Measurements from ENCODE around the gene CCNI.
"Not testable (repeated sequence)": the region's sequence is repeated elsewhere in the genome, so short reads cannot be mapped to it uniquely, and the experiment has no call there.

The CCNI gene

DNA sequence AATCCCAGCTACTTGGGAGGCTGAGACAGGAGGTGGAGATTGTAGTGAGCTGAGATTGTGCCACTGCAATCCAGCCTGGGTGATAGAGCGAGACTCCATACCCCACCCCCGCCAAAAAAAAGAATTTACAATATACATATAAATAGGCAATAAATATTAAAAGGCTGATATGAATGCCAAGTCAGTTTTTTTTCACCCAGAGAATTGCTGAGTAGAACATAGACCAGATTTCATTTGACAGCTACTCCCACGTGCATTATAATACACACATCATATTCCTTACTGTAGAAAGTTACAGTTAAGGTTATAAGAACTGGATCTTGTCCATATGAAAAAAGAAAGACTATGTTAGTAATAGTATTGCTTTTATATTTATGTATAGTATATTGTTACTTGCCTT lies 18.7 kb upstream of the CCNI start:
- H3K27ac ChIP-seq = no peak overlapping the region
- TF ChIP-seq, protein P1, sequence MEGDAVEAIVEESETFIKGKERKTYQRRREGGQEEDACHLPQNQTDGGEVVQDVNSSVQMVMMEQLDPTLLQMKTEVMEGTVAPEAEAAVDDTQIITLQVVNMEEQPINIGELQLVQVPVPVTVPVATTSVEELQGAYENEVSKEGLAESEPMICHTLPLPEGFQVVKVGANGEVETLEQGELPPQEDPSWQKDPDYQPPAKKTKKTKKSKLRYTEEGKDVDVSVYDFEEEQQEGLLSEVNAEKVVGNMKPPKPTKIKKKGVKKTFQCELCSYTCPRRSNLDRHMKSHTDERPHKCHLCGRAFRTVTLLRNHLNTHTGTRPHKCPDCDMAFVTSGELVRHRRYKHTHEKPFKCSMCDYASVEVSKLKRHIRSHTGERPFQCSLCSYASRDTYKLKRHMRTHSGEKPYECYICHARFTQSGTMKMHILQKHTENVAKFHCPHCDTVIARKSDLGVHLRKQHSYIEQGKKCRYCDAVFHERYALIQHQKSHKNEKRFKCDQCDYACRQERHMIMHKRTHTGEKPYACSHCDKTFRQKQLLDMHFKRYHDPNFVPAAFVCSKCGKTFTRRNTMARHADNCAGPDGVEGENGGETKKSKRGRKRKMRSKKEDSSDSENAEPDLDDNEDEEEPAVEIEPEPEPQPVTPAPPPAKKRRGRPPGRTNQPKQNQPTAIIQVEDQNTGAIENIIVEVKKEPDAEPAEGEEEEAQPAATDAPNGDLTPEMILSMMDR (conservative IDR thresholded peaks at IDR 0.05) = no peak

DNA sequence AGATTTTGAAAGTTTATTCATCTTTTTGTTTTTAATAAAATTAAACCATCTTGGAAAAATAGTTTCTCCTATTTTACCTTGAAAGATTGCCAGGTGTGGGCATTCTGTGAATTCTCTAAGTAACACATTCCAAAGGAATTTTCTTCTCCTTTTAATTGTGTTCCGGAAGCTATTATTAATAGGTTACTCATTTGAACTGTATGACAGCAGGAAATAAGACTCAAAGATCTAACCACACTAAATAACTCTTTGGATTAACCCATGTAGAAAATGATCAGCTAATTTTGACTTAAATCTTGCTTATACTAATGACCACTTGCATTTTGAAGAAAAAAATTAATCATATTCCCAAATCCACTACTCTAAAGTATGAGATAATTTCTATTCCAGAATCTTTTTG lies 17.6 kb upstream of the CCNI start:
- TF ChIP-seq, protein P1 (conservative IDR thresholded peaks at IDR 0.05) = no peak
- H3K27ac ChIP-seq = no peak overlapping the region

DNA sequence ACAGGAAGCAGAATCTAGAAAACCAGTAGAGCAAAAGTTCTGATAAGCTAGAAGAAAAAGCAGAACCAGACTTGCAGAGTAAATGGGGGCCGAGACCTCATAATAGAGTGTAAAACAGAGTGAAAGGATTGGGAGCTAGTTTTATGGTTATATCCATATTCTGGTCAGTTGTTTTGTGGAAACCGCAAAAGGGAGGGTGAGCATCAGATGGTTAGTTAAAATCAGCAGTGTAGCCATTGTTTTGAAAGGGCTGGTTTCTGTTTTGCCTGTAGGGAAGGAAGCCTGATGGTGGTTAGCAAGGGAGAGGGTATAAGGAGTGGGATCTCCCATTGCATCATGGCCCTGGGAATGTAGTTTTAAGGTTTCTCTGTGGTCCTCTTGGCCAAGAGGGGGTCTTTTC lies 17.2 kb upstream of the CCNI start:
- TF ChIP-seq, protein P1 (conservative IDR thresholded peaks at IDR 0.05) = no peak
- H3K27ac ChIP-seq = no peak overlapping the region

DNA sequence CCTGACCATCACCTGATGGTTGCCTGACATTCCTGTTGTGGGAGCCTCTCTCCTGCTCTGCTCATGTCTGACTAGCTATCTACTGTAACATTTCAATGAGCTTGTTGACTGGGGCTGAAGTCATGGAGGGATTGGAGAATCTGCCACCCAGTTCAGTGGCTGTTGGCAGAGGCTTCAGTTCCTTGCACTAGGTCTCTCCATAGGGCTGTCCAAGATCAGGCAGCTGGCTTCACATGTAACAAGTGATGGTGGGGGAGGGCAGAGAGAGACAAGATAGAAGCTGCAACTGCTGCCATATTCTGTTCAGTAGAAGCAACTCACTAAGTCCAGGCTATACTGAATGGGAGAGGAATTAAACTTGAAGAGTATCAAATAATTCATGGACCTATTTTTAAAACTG lies 14.1 kb upstream of the CCNI start:
- no peak overlapping the region for H3K27ac ChIP-seq
- TF ChIP-seq, protein P1 (conservative IDR thresholded peaks at IDR 0.05) = no peak

DNA sequence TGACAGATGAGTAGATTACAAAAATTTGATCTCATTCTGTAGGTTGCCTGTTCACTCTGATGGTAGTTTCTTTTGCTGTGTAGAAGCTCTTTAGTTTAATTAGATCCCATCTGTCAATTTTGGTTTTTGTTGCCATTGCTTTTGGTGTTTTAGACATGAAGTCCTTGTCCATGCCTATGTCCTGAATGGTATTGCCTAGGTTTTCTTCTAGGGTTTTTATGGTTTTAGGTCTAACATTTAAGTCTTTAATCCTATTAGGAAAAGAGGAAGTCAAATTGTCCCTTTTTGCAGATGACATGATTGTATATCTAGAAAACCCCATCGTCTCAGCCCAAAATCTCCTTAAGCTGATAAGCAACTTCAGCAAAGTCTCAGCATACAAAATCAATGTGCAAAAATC lies 11.2 kb upstream of the CCNI start:
- not testable (repeated sequence) for H3K27ac ChIP-seq

DNA sequence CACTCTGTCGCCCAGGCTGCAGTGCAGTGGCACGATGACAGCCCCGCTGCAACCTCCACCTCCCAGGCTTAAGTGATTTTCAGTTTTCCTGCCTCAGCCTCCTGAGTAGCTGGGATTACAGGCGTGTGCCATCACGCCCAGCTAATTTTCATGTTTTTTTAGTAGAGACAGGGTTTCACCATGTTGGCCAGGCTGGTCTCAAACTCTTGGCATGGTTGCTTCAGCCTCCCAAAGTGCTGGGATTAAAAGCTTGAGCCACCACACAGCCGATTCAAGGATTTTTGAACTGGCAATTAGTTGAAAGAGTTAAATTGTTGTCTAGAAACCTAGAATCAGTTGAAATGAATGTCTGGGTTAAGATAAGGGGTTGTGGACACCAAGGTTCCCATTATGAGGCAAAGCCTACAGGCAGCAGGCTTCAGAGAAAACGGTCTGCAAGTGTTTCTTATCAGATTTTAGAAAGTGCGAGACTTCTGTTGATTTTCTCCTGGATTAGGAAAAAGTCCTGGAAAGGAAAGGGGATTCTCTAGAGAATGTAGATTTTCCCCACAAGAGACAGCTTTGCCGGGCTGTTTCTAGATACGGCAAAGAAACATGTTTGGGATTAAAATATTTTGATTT lies 8.3 kb upstream of the CCNI start:
- TF ChIP-seq, protein P1 (conservative IDR thresholded peaks at IDR 0.05) = no peak
- no peak overlapping the region for H3K27ac ChIP-seq

DNA sequence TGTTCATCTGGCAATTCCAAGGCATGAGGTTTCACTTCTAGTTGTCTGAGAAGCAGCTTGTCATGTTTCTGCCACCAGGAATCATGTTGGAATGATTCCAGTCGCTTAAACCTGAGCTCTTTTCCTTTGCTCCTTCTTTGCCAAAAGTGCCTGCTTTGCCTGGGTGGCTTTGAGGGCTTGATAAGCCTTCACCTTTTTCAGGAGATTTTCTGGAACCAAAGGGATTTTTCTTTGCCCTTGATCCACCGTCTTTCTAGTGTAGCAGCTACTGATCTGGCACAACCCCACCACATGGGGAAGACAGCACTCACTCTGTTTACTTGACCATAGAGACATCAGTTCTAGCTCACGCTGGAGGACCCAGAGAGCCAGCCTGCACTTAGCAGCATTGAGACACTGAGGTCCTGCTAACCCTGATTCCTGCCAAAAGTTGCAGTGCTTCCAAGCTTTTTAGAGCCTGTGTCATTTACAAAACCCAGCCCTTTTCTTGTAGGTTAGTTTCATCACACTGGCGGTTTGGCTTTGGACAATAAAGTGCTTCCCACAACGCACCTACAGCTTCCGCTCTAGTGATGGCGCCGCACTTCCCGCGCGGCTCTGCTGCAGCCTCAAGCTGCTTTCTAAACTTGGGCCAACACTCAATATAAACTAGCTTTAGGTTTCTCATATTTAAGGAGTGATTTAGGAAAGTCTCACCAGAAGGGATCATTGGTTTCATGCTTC lies 7.3 kb upstream of the CCNI start:
- H3K27ac ChIP-seq = no peak overlapping the region
- TF ChIP-seq, protein P1 (conservative IDR thresholded peaks at IDR 0.05) = no peak

DNA sequence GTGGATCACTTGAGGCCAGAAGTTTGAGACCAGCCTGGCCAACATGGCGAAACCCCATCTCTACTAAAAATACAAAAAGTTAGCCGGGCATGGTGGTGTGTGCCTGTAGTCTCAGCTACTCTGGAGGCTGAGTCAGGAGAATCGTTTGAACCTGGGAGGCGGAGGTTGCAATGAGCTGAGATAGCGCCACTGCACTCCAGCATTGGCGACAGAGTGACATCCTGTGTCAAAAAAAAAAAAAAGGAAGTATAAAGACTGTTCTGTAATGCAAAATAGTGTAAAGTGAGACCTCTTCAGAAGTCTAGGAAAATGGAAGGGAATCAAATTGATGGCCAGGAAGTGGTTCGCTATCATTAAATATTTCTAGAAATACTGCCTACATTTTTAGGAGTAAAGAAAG lies 5.0 kb upstream of the CCNI start:
- H3K27ac ChIP-seq = not testable (repeated sequence)
